ENCODE data around the gene NFU1.

NFU1 gene

GRCh38 chr2:69389271-69389670 is 48.0 kb downstream of the NFU1 start:
- Histone ChIP-seq H3K14ac (ENCODE audit: low read length) (no peak overlapping the region), H2AK5ac (ENCODE audit: low read depth, low read length) (no peak overlapping the region)
- WGBS, 2 donors (ENCODE audit: extremely low coverage in 2 of 2, insufficient read length in 2 of 2, insufficient replicate concordance in 1 of 2) = no CpG with 5 or more reads among the region's 3 CpGs

GRCh38 chr2:69387770-69388481 is 49.3 kb downstream of the NFU1 start:
- H3K4ac ChIP-seq (ENCODE audit: low read length) = no peak overlapping the region
- no peak overlapping the region for H3K18ac ChIP-seq (ENCODE audit: low read length)
- H3K14ac ChIP-seq (ENCODE audit: low read length) = no peak overlapping the region
- H3K27ac ChIP-seq (replicated peaks; ENCODE audit: low read length) = no peak overlapping the region
- peak overlapping the region; percentile 96 for H2AFZ ChIP-seq (ENCODE audit: low read length)
- peak overlapping the region; percentile 76 for H3K4me2 ChIP-seq (ENCODE audit: insufficient read depth, low read length, poor library complexity, severe bottlenecking)
- DNase-seq (ENCODE audit: low spot score) = no peak
- no peak overlapping the region for H2BK15ac ChIP-seq (ENCODE audit: low read length)
- no peak overlapping the region for H4K91ac ChIP-seq (ENCODE audit: low read depth, low read length, poor library complexity)
- no CpG with 5 or more reads among the region's 14 CpGs for WGBS, 2 donors (ENCODE audit: extremely low coverage in 2 of 2, insufficient read length in 2 of 2, insufficient replicate concordance in 1 of 2)
- peak overlapping the region; percentile 91 for H2BK12ac ChIP-seq (ENCODE audit: low read length)
- no peaks in the 10 kb centered on the region for H3K79me1 ChIP-seq (ENCODE audit: low read depth, low read length)
- H3K9me3 ChIP-seq (replicated peaks in 1 of 2; ENCODE audit: control insufficient read depth in 2 of 2, insufficient read depth in 1 of 2, low read depth in 1 of 2, low read length in 2 of 2) = no peaks in the 10 kb centered on the region
- no peak overlapping the region for H3K23ac ChIP-seq (ENCODE audit: low read depth, low read length, poor library complexity)
- H3K4me1 ChIP-seq (ENCODE audit: control insufficient read depth in 2 of 2, insufficient read depth in 1 of 2, low read depth in 1 of 2, low read length in 2 of 2) = peaks cover 5 to 11% of the 10 kb centered on the region in 2 donors
- H3K9ac ChIP-seq (ENCODE audit: low read depth, low read length, poor library complexity) = no peak overlapping the region
- no peaks in the 10 kb centered on the region for H3K36me3 ChIP-seq (replicated peaks in 1 of 2; ENCODE audit: control insufficient read depth in 2 of 2, insufficient read depth in 2 of 2, low read length in 2 of 2)
- H3K27me3 ChIP-seq (ENCODE audit: control insufficient read depth in 3 of 3, insufficient read depth in 3 of 3, low read depth in 1 of 3, low read length in 3 of 3) = no peaks in the 10 kb centered on the region
- H4K8ac ChIP-seq (ENCODE audit: low read depth, low read length) = no peak overlapping the region
- H2AK5ac ChIP-seq (ENCODE audit: low read depth, low read length) = no peak overlapping the region
- peak overlapping the region; percentile 83 to 84 for H3K4me3 ChIP-seq (ENCODE audit: low read length in 2 of 2)
- no peak overlapping the region for H2BK120ac ChIP-seq (ENCODE audit: low read depth, low read length)
- H2BK5ac ChIP-seq (ENCODE audit: low read length) = no peak overlapping the region

More at GRCh38 chr2:69389271-69389670, 48.0 kb downstream of the NFU1 start:
- no peak overlapping the region for H3K18ac ChIP-seq (ENCODE audit: low read length)
- no peak overlapping the region for H3K4me3 ChIP-seq (ENCODE audit: low read length in 2 of 2)
- no peak overlapping the region for H2AFZ ChIP-seq (ENCODE audit: low read length)
- peaks cover 0 to 4% of the 10 kb centered on the region in 2 donors for H3K36me3 ChIP-seq (replicated peaks in 1 of 2; ENCODE audit: control insufficient read depth in 2 of 2, insufficient read depth in 2 of 2, low read length in 2 of 2)
- DNase-seq (ENCODE audit: low spot score) = no peak
- H3K27ac ChIP-seq (replicated peaks; ENCODE audit: low read length) = no peak overlapping the region
- H3K27me3 ChIP-seq (ENCODE audit: control insufficient read depth in 3 of 3, insufficient read depth in 3 of 3, low read depth in 1 of 3, low read length in 3 of 3) = no peaks in the 10 kb centered on the region
- no peak overlapping the region for H2BK12ac ChIP-seq (ENCODE audit: low read length)
- H3K23ac ChIP-seq (ENCODE audit: low read depth, low read length, poor library complexity) = no peak overlapping the region
- H4K91ac ChIP-seq (ENCODE audit: low read depth, low read length, poor library complexity) = no peak overlapping the region
- H3K4ac ChIP-seq (ENCODE audit: low read length) = no peak overlapping the region
- H3K4me2 ChIP-seq (ENCODE audit: insufficient read depth, low read length, poor library complexity, severe bottlenecking) = no peak overlapping the region
- peaks cover 5 to 11% of the 10 kb centered on the region in 2 donors for H3K4me1 ChIP-seq (ENCODE audit: control insufficient read depth in 2 of 2, insufficient read depth in 1 of 2, low read depth in 1 of 2, low read length in 2 of 2)
- no peak overlapping the region for H2BK5ac ChIP-seq (ENCODE audit: low read length)
- H3K9ac ChIP-seq (ENCODE audit: low read depth, low read length, poor library complexity) = no peak overlapping the region
- no peak overlapping the region for H2BK15ac ChIP-seq (ENCODE audit: low read length)
- H3K79me1 ChIP-seq (ENCODE audit: low read depth, low read length) = no peaks in the 10 kb centered on the region
- H4K8ac ChIP-seq (ENCODE audit: low read depth, low read length) = no peak overlapping the region
- no peaks in the 10 kb centered on the region for H3K9me3 ChIP-seq (replicated peaks in 1 of 2; ENCODE audit: control insufficient read depth in 2 of 2, insufficient read depth in 1 of 2, low read depth in 1 of 2, low read length in 2 of 2)
- H2BK120ac ChIP-seq (ENCODE audit: low read depth, low read length) = no peak overlapping the region

GRCh38 chr2:69386789-69387734 is 50.2 kb downstream of the NFU1 start, which contains the start of gene GFPT1:
TSS of gene GFPT1 (minus strand) at chr2:69387227. CDS start at chr2:69387071, 156 bp downstream.
- H3K4me2 ChIP-seq (ENCODE audit: insufficient read depth, low read length, poor library complexity, severe bottlenecking) = peak within 1 kb of the TSS; percentile 76
- H2BK5ac ChIP-seq (ENCODE audit: low read length) = no peak within 1 kb of the TSS
- H3K79me1 ChIP-seq (ENCODE audit: low read depth, low read length) = no peaks in the 10 kb centered on the region
- H3K14ac ChIP-seq (ENCODE audit: low read length) = no peak within 1 kb of the TSS
- H3K4me1 ChIP-seq (ENCODE audit: control insufficient read depth in 2 of 2, insufficient read depth in 1 of 2, low read depth in 1 of 2, low read length in 2 of 2) = peaks cover 5 to 11% of the 10 kb centered on the region in 2 donors
- H3K4me3 ChIP-seq (ENCODE audit: low read length in 2 of 2) = peak within 1 kb of the TSS; percentile 84 to 99
- H3K4ac ChIP-seq (ENCODE audit: low read length) = no peak within 1 kb of the TSS
- WGBS, 2 donors (ENCODE audit: extremely low coverage in 2 of 2, insufficient read length in 2 of 2, insufficient replicate concordance in 1 of 2) = no CpG with 5 or more reads among the region's 97 CpGs
- no peak within 1 kb of the TSS for H3K27ac ChIP-seq (replicated peaks; ENCODE audit: low read length)
- H3K18ac ChIP-seq (ENCODE audit: low read length) = peak within 1 kb of the TSS; percentile 95
- H3K9ac ChIP-seq (ENCODE audit: low read depth, low read length, poor library complexity) = peak within 1 kb of the TSS; percentile 95
- peaks cover 0 to 7% of the 10 kb centered on the region in 2 donors for H3K36me3 ChIP-seq (replicated peaks in 1 of 2; ENCODE audit: control insufficient read depth in 2 of 2, insufficient read depth in 2 of 2, low read length in 2 of 2)
- H2BK15ac ChIP-seq (ENCODE audit: low read length) = no peak within 1 kb of the TSS
- peak within 1 kb of the TSS; percentile 91 for H2BK12ac ChIP-seq (ENCODE audit: low read length)
- H3K9me3 ChIP-seq (replicated peaks in 1 of 2; ENCODE audit: control insufficient read depth in 2 of 2, insufficient read depth in 1 of 2, low read depth in 1 of 2, low read length in 2 of 2) = no peaks in the 10 kb centered on the region
- peak within 1 kb of the TSS; percentile 90 for H3K23ac ChIP-seq (ENCODE audit: low read depth, low read length, poor library complexity)
- no peak within 1 kb of the TSS for H4K91ac ChIP-seq (ENCODE audit: low read depth, low read length, poor library complexity)
- peak; percentile 90 for DNase-seq (ENCODE audit: low spot score)
- no peak within 1 kb of the TSS for H2AK5ac ChIP-seq (ENCODE audit: low read depth, low read length)
- H2AFZ ChIP-seq (ENCODE audit: low read length) = peak within 1 kb of the TSS; percentile 96
- no peaks in the 10 kb centered on the region for H3K27me3 ChIP-seq (ENCODE audit: control insufficient read depth in 3 of 3, insufficient read depth in 3 of 3, low read depth in 1 of 3, low read length in 3 of 3)
- H2BK120ac ChIP-seq (ENCODE audit: low read depth, low read length) = no peak within 1 kb of the TSS
- no peak within 1 kb of the TSS for H4K8ac ChIP-seq (ENCODE audit: low read depth, low read length)

GRCh38 chr2:69386360-69386759 is 50.9 kb downstream of the NFU1 start:
- H2AFZ ChIP-seq (ENCODE audit: low read length) = peak overlapping the region; percentile 96
- no peak overlapping the region for H2BK12ac ChIP-seq (ENCODE audit: low read length)
- H4K8ac ChIP-seq (ENCODE audit: low read depth, low read length) = no peak overlapping the region
- no peak for DNase-seq (ENCODE audit: low spot score)
- H3K9ac ChIP-seq (ENCODE audit: low read depth, low read length, poor library complexity) = peak overlapping the region; percentile 95
- H3K14ac ChIP-seq (ENCODE audit: low read length) = no peak overlapping the region
- H3K9me3 ChIP-seq (replicated peaks in 1 of 2; ENCODE audit: control insufficient read depth in 2 of 2, insufficient read depth in 1 of 2, low read depth in 1 of 2, low read length in 2 of 2) = no peaks in the 10 kb centered on the region
- no peak overlapping the region for H3K18ac ChIP-seq (ENCODE audit: low read length)
- no peak overlapping the region for H2BK5ac ChIP-seq (ENCODE audit: low read length)
- H2AK5ac ChIP-seq (ENCODE audit: low read depth, low read length) = no peak overlapping the region
- no peak overlapping the region for H3K23ac ChIP-seq (ENCODE audit: low read depth, low read length, poor library complexity)
- H2BK120ac ChIP-seq (ENCODE audit: low read depth, low read length) = no peak overlapping the region
- H3K4me1 ChIP-seq (ENCODE audit: control insufficient read depth in 2 of 2, insufficient read depth in 1 of 2, low read depth in 1 of 2, low read length in 2 of 2) = peaks cover 5 to 11% of the 10 kb centered on the region in 2 donors
- H3K4me3 ChIP-seq (ENCODE audit: low read length in 2 of 2) = peak overlapping the region; percentile 84 to 99
- H3K27ac ChIP-seq (replicated peaks; ENCODE audit: low read length) = no peak overlapping the region
- H3K36me3 ChIP-seq (replicated peaks in 1 of 2; ENCODE audit: control insufficient read depth in 2 of 2, insufficient read depth in 2 of 2, low read length in 2 of 2) = peaks cover 0 to 7% of the 10 kb centered on the region in 2 donors
- no peaks in the 10 kb centered on the region for H3K79me1 ChIP-seq (ENCODE audit: low read depth, low read length)
- peak overlapping the region; percentile 42 for H3K4me2 ChIP-seq (ENCODE audit: insufficient read depth, low read length, poor library complexity, severe bottlenecking)
- no CpG with 5 or more reads among the region's 6 CpGs for WGBS, 2 donors (ENCODE audit: extremely low coverage in 2 of 2, insufficient read length in 2 of 2, insufficient replicate concordance in 1 of 2)
- no peak overlapping the region for H3K4ac ChIP-seq (ENCODE audit: low read length)
- no peak overlapping the region for H2BK15ac ChIP-seq (ENCODE audit: low read length)
- H4K91ac ChIP-seq (ENCODE audit: low read depth, low read length, poor library complexity) = no peak overlapping the region
- H3K27me3 ChIP-seq (ENCODE audit: control insufficient read depth in 3 of 3, insufficient read depth in 3 of 3, low read depth in 1 of 3, low read length in 3 of 3) = no peaks in the 10 kb centered on the region

All from neuronal stem cell (in vitro differentiated cells).